GM12873 (cell line): ENCODE data around the gene C16orf74.
A peak's percentile ranks its signal among the peaks of the same experiment; 100 is the strongest.

Experiments used
- CTCF ChIP-seq: IDR thresholded peaks from 2 replicates; pipeline ENCODE4 v1.5.1; 2012; ENCODE audit warnings: low read depth, mild to moderate bottlenecking, moderate library complexity, low read length, control low read depth; ENCODE audit not compliant: insufficient read depth; ENCODE audit errors: missing control alignments

C16orf74 gene

GRCh38 chr16:85660843-85661739, 89.8 kb downstream of the C16orf74 start:
- no peak for TF ChIP-seq CTCF

GRCh38 chr16:85659805-85660511, 90.9 kb downstream of the C16orf74 start:
- peak; percentile 95 for TF ChIP-seq CTCF

- no peak for TF ChIP-seq CTCF
Measured at GRCh38 chr16:85659336-85659735, 91.6 kb downstream of the C16orf74 start.

- TF ChIP-seq CTCF: no peak
Measured at GRCh38 chr16:85658504-85659326, 92.2 kb downstream of the C16orf74 start.

GRCh38 chr16:85657996-85658395, 92.9 kb downstream of the C16orf74 start:
- no peak for TF ChIP-seq CTCF
